HEK293T (cell line): Measurements from ENCODE around the gene PCMTD2.
A peak's percentile ranks its signal among the peaks of the same experiment; 100 is the strongest.

Source experiments
- CTCF ChIA-PET: fragments of 350-600 bp; formaldehyde crosslinking; extraction: SDS; loops from one replicate; lab custom pipeline; 2021; ENCODE audit warnings: antibody characterized with exemption, inconsistent platforms; lab: Yijun Ruan, JAX
- POLR2A ChIA-PET: fragments of 350-600 bp; formaldehyde crosslinking; extraction: SDS; loops from one replicate; lab custom pipeline; 2020; ENCODE audit warnings: antibody characterized with exemption, inconsistent platforms; lab: Yijun Ruan, JAX
- DNase-seq: peaks from one replicate; pipeline ENCODE4 v3.0.0; 2012; ENCODE audit warnings: mixed read lengths; ENCODE audit errors: extremely low spot score
- ARNT ChIP-seq: fragments of 450-650 bp; IDR thresholded peaks from 2 replicates; pipeline ENCODE4 v1.6.1; 2017; ENCODE audit warnings: mild to moderate bottlenecking
- BHLHE40 ChIP-seq: fragments of 450-650 bp; IDR thresholded peaks from 2 replicates; pipeline ENCODE4 v1.6.1; 2016; ENCODE audit warnings: mild to moderate bottlenecking, moderate library complexity, borderline replicate concordance
- CTBP1 ChIP-seq: fragments of 450-650 bp; IDR thresholded peaks from 2 replicates; pipeline ENCODE4 v1.6.1; 2016; ENCODE audit warnings: borderline replicate concordance
- ELF4 ChIP-seq: fragments of 450-650 bp; IDR thresholded peaks from 2 replicates; pipeline ENCODE4 v1.6.1; 2017; ENCODE audit warnings: antibody characterized with exemption
- FOXA1 ChIP-seq: fragments of 450-650 bp; IDR thresholded peaks from 2 replicates; pipeline ENCODE4 v1.6.1; 2016; ENCODE audit warnings: mild to moderate bottlenecking
- FOXK2 ChIP-seq: fragments of 450-650 bp; IDR thresholded peaks from 2 replicates; pipeline ENCODE4 v1.6.1; 2016; ENCODE audit warnings: mild to moderate bottlenecking
- FOXM1 ChIP-seq: fragments of 450-650 bp; IDR thresholded peaks from 2 replicates; pipeline ENCODE4 v1.6.1; 2017; ENCODE audit warnings: mild to moderate bottlenecking, borderline replicate concordance
- HDGF ChIP-seq: fragments of 450-650 bp; IDR thresholded peaks from 2 replicates; pipeline ENCODE4 v1.6.1; 2017; ENCODE audit warnings: antibody characterized with exemption, borderline replicate concordance
- L3MBTL2 ChIP-seq: fragments of 450-650 bp; conservative IDR thresholded peaks from 2 replicates; pipeline ENCODE4 v1.6.1; 2016; ENCODE audit warnings: mild to moderate bottlenecking
- LEF1 ChIP-seq: fragments of 450-650 bp; IDR thresholded peaks from 2 replicates; pipeline ENCODE4 v1.6.1; 2017; ENCODE audit warnings: mild to moderate bottlenecking, borderline replicate concordance
- NFRKB ChIP-seq: fragments of 450-650 bp; IDR thresholded peaks from 2 replicates; pipeline ENCODE4 v1.6.1; 2016; ENCODE audit warnings: mild to moderate bottlenecking, moderate library complexity
- SP1 ChIP-seq: fragments of 450-650 bp; IDR thresholded peaks from 2 replicates; pipeline ENCODE4 v1.6.1; 2017
- SUZ12 ChIP-seq: fragments of 450-650 bp; IDR thresholded peaks from 2 replicates; pipeline ENCODE4 v1.6.1; 2016; ENCODE audit warnings: mild to moderate bottlenecking
- TARDBP ChIP-seq: fragments of 450-650 bp; IDR thresholded peaks from 2 replicates; pipeline ENCODE4 v1.6.1; 2016
- ZNF384 ChIP-seq: fragments of 450-650 bp; IDR thresholded peaks from 2 replicates; pipeline ENCODE4 v1.6.1; 2016
- TF ChIP-seq, protein P1 (sequence below): fragments of 450-650 bp; IDR thresholded peaks from 2 replicates; pipeline ENCODE4 v1.6.1; 2016

PCMTD2 gene

DNA sequence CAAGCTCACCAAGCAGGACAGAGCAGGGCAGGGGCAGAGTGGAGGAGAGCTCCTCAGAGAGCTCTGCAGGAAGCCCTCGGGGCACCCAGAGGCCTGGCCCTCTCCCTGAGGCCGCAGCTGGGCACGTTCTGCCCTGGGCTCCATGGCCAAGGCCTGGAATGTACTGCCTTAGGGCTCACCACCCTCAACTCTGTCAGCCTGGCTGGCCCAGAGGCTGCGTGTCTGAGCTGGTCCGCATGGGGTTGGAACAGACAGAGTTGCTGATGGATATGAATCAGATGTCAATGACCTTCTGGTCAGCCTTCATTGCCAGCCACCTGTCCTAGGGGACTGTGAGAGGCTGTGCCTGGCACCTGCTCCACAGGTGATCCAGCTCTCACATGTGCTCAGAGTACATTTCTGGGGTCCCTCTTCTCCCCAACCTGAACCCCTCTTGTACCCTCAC is 33.2 kb upstream of the PCMTD2 start:
- POLR2A ChIA-PET, result no interaction called here
- DNase-seq, result no peak
- TF ChIP-seq HDGF, result no peak
- no peak for TF ChIP-seq ARNT
- TF ChIP-seq TARDBP, result no peak
- no peak for TF ChIP-seq FOXK2
- no peak for TF ChIP-seq CTBP1
- TF ChIP-seq, protein P1, sequence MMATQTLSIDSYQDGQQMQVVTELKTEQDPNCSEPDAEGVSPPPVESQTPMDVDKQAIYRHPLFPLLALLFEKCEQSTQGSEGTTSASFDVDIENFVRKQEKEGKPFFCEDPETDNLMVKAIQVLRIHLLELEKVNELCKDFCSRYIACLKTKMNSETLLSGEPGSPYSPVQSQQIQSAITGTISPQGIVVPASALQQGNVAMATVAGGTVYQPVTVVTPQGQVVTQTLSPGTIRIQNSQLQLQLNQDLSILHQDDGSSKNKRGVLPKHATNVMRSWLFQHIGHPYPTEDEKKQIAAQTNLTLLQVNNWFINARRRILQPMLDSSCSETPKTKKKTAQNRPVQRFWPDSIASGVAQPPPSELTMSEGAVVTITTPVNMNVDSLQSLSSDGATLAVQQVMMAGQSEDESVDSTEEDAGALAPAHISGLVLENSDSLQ, result no peak
- no peak for TF ChIP-seq SUZ12
- TF ChIP-seq L3MBTL2, result no peak
- no peak for TF ChIP-seq ZNF384
- no peak for TF ChIP-seq FOXA1
- no peak for TF ChIP-seq ELF4
- TF ChIP-seq FOXM1, result no peak
- no peak for TF ChIP-seq NFRKB
- TF ChIP-seq LEF1, result no peak
- no peak for TF ChIP-seq BHLHE40
- TF ChIP-seq SP1, result no peak
- CTCF ChIA-PET, result no interaction called here

DNA sequence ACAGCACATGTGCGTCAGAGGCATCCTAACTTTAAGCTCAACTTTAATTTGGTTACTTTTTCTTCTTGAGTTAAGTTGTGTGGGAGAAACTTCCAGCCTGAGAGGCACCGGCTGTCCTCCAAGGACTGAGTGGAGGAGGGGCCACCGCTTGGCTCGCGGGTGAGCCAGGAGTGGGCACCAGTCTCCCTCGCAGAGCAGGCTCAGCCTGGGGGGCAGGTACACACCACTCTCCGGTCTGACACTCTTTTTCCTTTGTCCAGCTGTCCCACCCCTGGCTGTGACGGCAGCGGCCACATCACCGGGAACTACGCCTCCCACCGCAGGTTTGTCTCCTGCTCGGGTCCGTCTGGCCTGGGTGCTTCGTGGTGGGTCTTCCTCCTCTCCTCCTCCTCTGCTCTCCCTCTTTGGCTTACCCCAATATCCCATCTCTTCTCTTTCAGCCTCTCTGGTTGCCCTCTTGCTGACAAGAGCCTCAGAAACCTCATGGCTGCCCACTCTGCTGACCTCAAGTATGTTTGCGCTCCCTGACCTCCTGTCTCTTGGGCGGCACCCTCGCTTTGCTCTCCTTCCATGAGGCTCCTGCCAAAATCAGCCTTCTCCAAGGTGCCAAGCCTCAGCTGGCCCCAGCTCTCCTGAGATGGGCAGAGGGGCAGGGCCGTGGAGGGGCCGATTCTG is 32.6 kb upstream of the PCMTD2 start:
- TF ChIP-seq SP1 (no peak), LEF1 (no peak), CTBP1 (no peak)
- TF ChIP-seq, protein P1, result no peak
- DNase-seq, result no peak
- ChIA-PET POLR2A (no interaction called here), CTCF (interaction anchor here (0.8 to 1.2 kb wide), 2 partner anchors 14 kb away, joined by 3 read pairs; no protein-coding TSS in a partner anchor)

GRCh38 chr20:64223526-64224067 is 32.0 kb upstream of the PCMTD2 start:
- ChIA-PET CTCF (interaction anchor here (0.5 to 1.2 kb wide), 3 partner anchors 8 to 14 kb away, joined by 3 read pairs; no protein-coding TSS in a partner anchor), POLR2A (no interaction called here)
- TF ChIP-seq NFRKB (no peak), HDGF (no peak), CTBP1 (no peak), L3MBTL2 (no peak), BHLHE40 (no peak), FOXK2 (no peak), LEF1 (no peak), FOXA1 (no peak), FOXM1 (no peak), TARDBP (no peak)
- peak; percentile 69 for DNase-seq

DNA sequence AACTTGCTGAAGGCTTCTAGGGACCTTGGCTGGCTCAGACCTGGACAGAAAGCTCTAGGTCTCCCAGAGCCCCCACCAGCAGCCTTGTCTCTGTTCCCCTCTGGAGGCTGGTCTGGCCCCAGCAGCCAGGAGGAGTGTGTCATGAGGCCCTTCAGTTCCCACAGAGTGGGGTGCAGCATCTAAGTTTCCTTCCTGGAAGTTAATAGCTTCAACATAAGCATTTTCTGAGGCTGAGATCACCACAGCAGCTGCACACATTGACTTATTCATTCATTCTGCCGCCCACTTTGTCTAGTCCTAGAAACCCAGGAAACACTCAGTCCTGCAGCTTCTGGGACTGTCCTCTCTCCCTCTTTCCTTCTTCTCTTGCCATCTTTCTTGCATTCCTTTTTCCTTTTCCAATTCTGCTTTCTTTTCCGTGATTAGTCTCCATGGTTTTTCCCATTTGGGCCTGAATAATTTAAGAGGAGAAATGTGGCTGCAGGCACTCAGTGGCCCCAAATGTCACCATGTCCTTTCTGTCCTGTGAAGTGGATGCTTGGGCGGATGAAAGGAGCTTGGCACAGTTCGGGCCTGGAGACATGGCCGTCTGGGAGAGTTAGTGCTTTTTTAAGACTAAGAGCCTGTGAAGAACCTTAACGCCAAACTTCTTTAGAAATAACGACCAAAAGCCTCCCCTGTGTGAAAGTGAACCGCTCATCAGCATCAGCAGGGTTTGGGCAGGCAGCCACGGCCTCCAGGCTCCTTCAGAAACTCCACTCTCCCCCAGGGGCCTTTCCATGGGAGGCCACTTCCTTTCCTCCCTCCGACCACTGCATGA is 31.0 kb upstream of the PCMTD2 start:
- ChIA-PET CTCF (no interaction called here), POLR2A (no interaction called here)
- no peak for DNase-seq
- TF ChIP-seq ZNF384, result no peak
- TF ChIP-seq TARDBP, result no peak
- TF ChIP-seq SP1, result no peak
- TF ChIP-seq FOXM1, result no peak
- TF ChIP-seq FOXK2, result no peak
- TF ChIP-seq ARNT, result no peak
- TF ChIP-seq ELF4, result no peak
- TF ChIP-seq, protein P1, result no peak
- TF ChIP-seq SUZ12, result no peak
- TF ChIP-seq CTBP1, result no peak
- no peak for TF ChIP-seq L3MBTL2

DNA sequence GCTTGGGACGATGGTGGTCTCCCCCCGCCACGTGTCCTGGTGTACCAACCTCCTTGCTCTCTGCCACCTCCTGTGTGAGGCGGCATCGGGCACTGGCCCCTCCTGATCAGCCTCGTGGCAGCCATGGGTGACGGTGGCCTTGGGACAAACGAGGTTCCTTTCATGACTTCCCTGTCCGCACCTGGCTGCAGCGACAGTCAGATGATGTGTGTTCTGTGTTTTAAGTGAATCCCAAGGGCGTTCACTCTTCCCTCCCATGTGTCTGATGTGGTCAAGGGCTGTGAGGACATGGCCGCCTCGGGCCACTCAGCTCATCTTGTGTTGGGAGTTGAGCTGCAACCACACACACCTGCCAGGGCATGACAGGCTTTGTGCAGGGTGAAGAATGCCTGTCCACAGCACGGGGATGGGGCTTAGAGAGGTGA is 30.4 kb upstream of the PCMTD2 start:
- ChIA-PET CTCF (no interaction called here), POLR2A (no interaction called here)
- no peak for DNase-seq
- TF ChIP-seq, protein P1, result no peak
- TF ChIP-seq ZNF384 (no peak), LEF1 (no peak), ELF4 (no peak), NFRKB (no peak), FOXM1 (no peak), BHLHE40 (no peak), TARDBP (no peak)
